Neutrophil (primary cell): ENCODE results near the gene RNF217.

ENCODE experiments used
- H3K27ac ChIP-seq: fragments of 200-600 bp; sonication (generic); 2 replicates; pipeline ENCODE4 v1.5.1; 2016; ENCODE audit warnings: mild to moderate bottlenecking, moderate library complexity
- H3K27me3 ChIP-seq: fragments of 200-600 bp; sonication (generic); 2 replicates; pipeline ENCODE4 v1.6.0; 2016; ENCODE audit warnings: mild to moderate bottlenecking
- H3K36me3 ChIP-seq: fragments of 200-600 bp; sonication (generic); 2 replicates; pipeline ENCODE4 v1.5.1; 2017
- H3K4me1 ChIP-seq, 2 experiments: fragments of 200-600 bp in 1 of 2; sonication (generic) in 1 of 2; 1 replicate in 1 of 2; 2 replicates in 1 of 2; pipeline versions ENCODE4 v1.5.1 to v1.6.1; 2013 to 2016; ENCODE audit warnings: low read depth in 1 of 2, low read length in 1 of 2, mild to moderate bottlenecking in 1 of 2, moderate library complexity in 1 of 2; ENCODE audit not compliant: control insufficient read depth in 1 of 2, insufficient read depth in 1 of 2
- H3K4me3 ChIP-seq, 2 experiments: fragments of 200-600 bp in 1 of 2; sonication (generic) in 1 of 2; 1 replicate in 1 of 2; 2 replicates in 1 of 2; pipeline ENCODE4 v1.5.1; 2013 to 2016; ENCODE audit warnings: low read depth in 1 of 2, low read length in 1 of 2, mild to moderate bottlenecking in 1 of 2, moderate library complexity in 1 of 2
- H3K9me3 ChIP-seq: fragments of 200-600 bp; sonication (generic); 2 replicates; pipeline ENCODE4 v1.5.1; 2016
- TF ChIP-seq, protein P1 (sequence below): fragments of 200-600 bp; sonication (generic); IDR thresholded peaks from 2 replicates; pipeline ENCODE4 v1.5.1; 2016; ENCODE audit warnings: antibody characterized with exemption

The RNF217 gene

DNA sequence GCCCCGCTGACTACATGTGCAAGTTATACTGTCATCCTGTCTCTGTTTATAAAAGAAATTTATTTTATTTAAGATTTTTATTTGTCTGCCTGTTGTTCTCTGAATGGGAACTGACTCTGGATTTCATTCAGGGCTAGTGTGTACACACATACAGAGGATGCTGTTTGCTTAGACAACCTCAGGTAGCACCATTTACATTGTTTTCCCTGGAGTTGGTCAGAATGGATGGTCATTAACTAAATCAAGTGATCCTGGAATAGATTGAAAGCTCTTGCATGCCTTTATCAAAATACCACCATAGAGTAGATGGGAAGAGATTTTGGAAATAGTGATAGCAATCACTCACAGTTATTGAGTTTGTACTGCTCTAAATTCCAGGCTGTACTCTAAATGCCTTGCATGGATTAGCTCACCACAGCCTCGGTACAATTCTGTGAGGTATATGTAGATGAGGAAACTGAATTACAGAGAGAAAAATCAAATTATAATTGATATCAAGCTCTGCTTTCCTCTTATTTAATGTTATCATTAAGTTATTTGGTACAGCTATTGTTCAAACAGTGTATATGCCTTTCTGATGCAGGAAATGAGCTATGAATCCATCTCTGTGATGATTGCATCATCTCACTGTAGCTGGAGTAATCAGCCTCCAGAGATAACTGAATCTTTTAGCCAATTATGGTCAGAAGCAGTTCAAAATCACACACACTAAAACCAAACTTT lies 51.9 kb downstream of the RNF217 start:
- Histone ChIP-seq H3K4me1 (peaks cover 10 to 11% of the 10 kb centered on the region in 2 experiments), H3K27me3 (no peaks in the 10 kb centered on the region)

DNA sequence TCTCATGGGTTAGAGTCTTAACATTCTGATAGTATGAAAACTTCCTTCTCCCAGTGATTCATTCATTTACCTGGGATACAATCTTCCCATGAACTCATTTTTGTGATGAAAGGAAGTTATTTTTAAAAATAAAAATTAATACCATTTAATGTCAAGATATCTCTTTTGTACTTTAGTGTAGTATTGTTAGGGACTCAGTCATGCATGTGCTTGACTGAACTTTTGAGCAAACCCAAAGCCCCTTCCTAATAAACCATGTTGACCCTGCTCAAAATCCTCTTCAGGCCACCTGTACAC lies 52.4 kb downstream of the RNF217 start:
- no peaks in the 10 kb centered on the region for H3K36me3 ChIP-seq
- TF ChIP-seq, protein P1, sequence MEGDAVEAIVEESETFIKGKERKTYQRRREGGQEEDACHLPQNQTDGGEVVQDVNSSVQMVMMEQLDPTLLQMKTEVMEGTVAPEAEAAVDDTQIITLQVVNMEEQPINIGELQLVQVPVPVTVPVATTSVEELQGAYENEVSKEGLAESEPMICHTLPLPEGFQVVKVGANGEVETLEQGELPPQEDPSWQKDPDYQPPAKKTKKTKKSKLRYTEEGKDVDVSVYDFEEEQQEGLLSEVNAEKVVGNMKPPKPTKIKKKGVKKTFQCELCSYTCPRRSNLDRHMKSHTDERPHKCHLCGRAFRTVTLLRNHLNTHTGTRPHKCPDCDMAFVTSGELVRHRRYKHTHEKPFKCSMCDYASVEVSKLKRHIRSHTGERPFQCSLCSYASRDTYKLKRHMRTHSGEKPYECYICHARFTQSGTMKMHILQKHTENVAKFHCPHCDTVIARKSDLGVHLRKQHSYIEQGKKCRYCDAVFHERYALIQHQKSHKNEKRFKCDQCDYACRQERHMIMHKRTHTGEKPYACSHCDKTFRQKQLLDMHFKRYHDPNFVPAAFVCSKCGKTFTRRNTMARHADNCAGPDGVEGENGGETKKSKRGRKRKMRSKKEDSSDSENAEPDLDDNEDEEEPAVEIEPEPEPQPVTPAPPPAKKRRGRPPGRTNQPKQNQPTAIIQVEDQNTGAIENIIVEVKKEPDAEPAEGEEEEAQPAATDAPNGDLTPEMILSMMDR: no peak
- peaks cover 10 to 11% of the 10 kb centered on the region in 2 experiments for H3K4me1 ChIP-seq
- H3K9me3 ChIP-seq: no peaks in the 10 kb centered on the region
- no peak overlapping the region for H3K4me3 ChIP-seq
- H3K27ac ChIP-seq: no peak overlapping the region
- no peaks in the 10 kb centered on the region for H3K27me3 ChIP-seq

More for the DNA sequence above, 51.9 kb downstream of the RNF217 start:
- TF ChIP-seq, protein P1: no peak
- Histone ChIP-seq H3K9me3 (no peaks in the 10 kb centered on the region), H3K36me3 (no peaks in the 10 kb centered on the region), H3K27ac (no peak overlapping the region), H3K4me3 (no peak overlapping the region)

DNA sequence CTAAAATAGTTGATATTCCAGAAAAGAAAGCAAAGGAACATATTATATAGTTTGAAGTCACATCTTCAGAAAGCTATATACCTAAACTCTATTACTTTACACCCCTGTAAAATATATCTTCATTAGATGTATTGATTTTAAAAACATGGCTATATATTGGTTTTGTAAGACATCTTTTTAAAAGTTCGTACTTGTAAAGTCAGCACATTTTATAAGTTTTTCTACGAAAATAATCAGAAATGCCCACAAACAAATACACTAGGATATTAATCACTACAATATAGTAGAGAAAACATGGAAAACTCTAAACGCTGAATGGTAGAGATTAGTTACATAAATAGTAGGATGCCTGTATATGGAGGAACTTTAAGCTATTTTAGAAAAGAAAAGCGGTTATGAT lies 52.9 kb downstream of the RNF217 start:
- Histone ChIP-seq H3K4me1 (peaks cover 10 to 11% of the 10 kb centered on the region in 2 experiments), H3K36me3 (no peaks in the 10 kb centered on the region), H3K4me3 (no peak overlapping the region), H3K27me3 (no peaks in the 10 kb centered on the region), H3K9me3 (no peaks in the 10 kb centered on the region), H3K27ac (no peak overlapping the region)
- TF ChIP-seq, protein P1: no peak

DNA sequence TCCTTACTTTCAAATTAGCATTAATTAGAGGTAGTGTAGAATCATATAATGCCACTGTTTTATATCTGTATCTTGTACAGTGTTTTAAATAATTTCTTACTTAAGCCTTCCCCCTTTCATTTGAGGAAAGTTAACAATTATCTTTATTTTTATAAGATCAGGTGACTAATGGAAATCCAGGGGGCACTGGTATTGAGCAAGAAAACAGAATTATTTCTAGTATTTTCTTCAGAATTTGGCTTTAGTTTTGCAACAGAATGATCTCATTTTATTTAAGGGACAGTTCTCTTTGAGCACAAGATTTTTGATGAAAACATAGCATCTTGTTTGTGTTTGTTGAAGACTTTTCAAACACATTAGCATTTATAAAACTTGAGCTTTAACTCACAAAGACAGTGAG lies 55.9 kb downstream of the RNF217 start:
- Histone ChIP-seq H3K9me3 (no peaks in the 10 kb centered on the region), H3K4me1 (peaks cover 19 to 24% of the 10 kb centered on the region in 2 experiments), H3K27me3 (no peaks in the 10 kb centered on the region), H3K4me3 (no peak overlapping the region), H3K27ac (no peak overlapping the region), H3K36me3 (no peaks in the 10 kb centered on the region)
- TF ChIP-seq, protein P1: no peak

DNA sequence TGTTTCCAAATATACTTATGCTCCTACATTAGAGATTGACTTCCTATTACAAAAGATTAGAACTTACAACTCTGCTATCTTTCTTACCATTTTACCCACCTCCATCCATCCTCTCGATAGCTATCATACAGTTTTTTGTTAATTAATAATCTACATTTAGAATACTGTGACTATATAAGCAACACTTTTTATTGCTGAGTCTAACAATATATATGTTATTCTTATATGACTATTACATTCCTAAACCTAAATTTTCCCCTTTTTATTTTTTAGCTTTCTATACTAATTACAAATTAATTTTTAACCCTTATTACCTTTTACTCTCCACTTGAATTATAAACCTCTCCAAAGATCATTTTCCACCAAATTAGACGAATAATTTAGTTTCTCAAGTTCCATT lies 57.0 kb downstream of the RNF217 start:
- H3K4me3 ChIP-seq: no peak overlapping the region
- H3K4me1 ChIP-seq: peaks cover 16 to 19% of the 10 kb centered on the region in 2 experiments
- H3K27ac ChIP-seq: no peak overlapping the region
- no peaks in the 10 kb centered on the region for H3K27me3 ChIP-seq
- TF ChIP-seq, protein P1: no peak
- no peaks in the 10 kb centered on the region for H3K9me3 ChIP-seq
- no peaks in the 10 kb centered on the region for H3K36me3 ChIP-seq
